HCT116 (cell line): ENCODE data around the gene HAVCR2. TPM values are rescaled to one million over a fixed set of nuclear protein-coding genes. Genes with fewer than 3 reads are reported as not detected.

Source experiments
- ATAC-seq: fragments of 200-7000 bp; cut with Tn5 transposase; 2 replicates; pipeline ENCODE4 v1.9.1; 2020; ENCODE audit warnings: mild to moderate bottlenecking, moderate library complexity
- BruUV-seq: library from RNA; stranded (reverse); fragments of 400-500 nt; replicated peaks from 2 replicates; lab custom pipeline; 2021; lab: Mats Ljungman, UMichigan
- CTCF ChIA-PET: fragments of 300-600 bp; sonication (Branson Sonifier 250); formaldehyde crosslinking; loops from one replicate; lab custom pipeline; 2021; ENCODE audit warnings: antibody characterized with exemption; lab: Charles Lee
- POLR2A ChIA-PET: fragments of 300-600, 350-600 bp; sonication (Branson Sonifier 250); formaldehyde crosslinking; loops from one replicate; lab custom pipeline; 2021; ENCODE audit warnings: antibody characterized with exemption; lab: Charles Lee
- RAD21 ChIA-PET, 2 experiments: fragments of 300-600 bp; sonication (Branson Sonifier 250); formaldehyde crosslinking; loops; one replicate each; lab custom pipeline; 2023; ENCODE audit warnings: low total read pairs in 2 of 2; ENCODE audit not compliant: uncharacterized antibody in 2 of 2, unreplicated experiment in 2 of 2, low non-redundant PET in 1 of 2; lab: Charles Lee
- DNase-seq: peaks from one replicate; pipeline ENCODE4 v3.0.0-alpha.2; 2010; ENCODE audit warnings: low read depth, low spot score
- H2AFZ ChIP-seq: fragments of 200-600 bp; shearing (Covaris generic), sonication (generic); 2 replicates; pipeline ENCODE4 v1.6.1; 2017; ENCODE audit warnings: low read depth, mixed run types, mixed read lengths, antibody characterized with exemption, low read length; ENCODE audit not compliant: poor library complexity, severe bottlenecking
- H3K27ac ChIP-seq: 2 replicates; pipeline ENCODE4 v1.5.1; 2012; ENCODE audit warnings: low read depth, low read length
- H3K27me3 ChIP-seq: fragments of 200-600 bp; sonication (generic); 2 replicates; pipeline ENCODE4 v1.6.1; 2016; ENCODE audit warnings: mixed run types, low read length, mixed read lengths; ENCODE audit not compliant: insufficient read depth
- H3K36me3 ChIP-seq, 2 experiments: fragments of 200-500 bp in 1 of 2; fragments of 200-600 bp in 1 of 2; sonication (Bioruptor generic) in 1 of 2; sonication (generic) in 1 of 2; 2 replicates each; pipeline versions ENCODE4 v1.5.1 to v1.6.1; 2014 to 2016; ENCODE audit warnings: low read length in 2 of 2, inconsistent platforms in 1 of 2, mixed read lengths in 1 of 2, mixed run types in 1 of 2; ENCODE audit not compliant: insufficient read depth in 2 of 2, control insufficient read depth in 1 of 2
- H3K4me1 ChIP-seq, 2 experiments: fragments of 200-600 bp in 1 of 2; sonication (generic) in 1 of 2; 2 replicates each; pipeline versions ENCODE4 v1.5.1 to v1.6.1; 2012 to 2017; ENCODE audit warnings: low read length in 2 of 2, inconsistent platforms in 1 of 2, mild to moderate bottlenecking in 1 of 2, mixed read lengths in 1 of 2, mixed run types in 1 of 2, moderate library complexity in 1 of 2; ENCODE audit not compliant: insufficient read depth in 2 of 2, control insufficient read depth in 1 of 2
- H3K4me2 ChIP-seq: fragments of 200-600 bp; sonication (generic); 2 replicates; pipeline ENCODE4 v1.6.1; 2017; ENCODE audit warnings: mixed run types, low read length, mixed read lengths
- H3K4me3 ChIP-seq, 2 experiments: fragments of 200-600 bp in 1 of 2; sonication (generic) in 1 of 2; replicated peaks in 1 of 2; 2 replicates each; pipeline ENCODE4 v1.5.1; 2011 to 2016; ENCODE audit warnings: low read length in 2 of 2, control low read depth in 1 of 2, low read depth in 1 of 2, mild to moderate bottlenecking in 1 of 2, mixed read lengths in 1 of 2, mixed run types in 1 of 2
- H3K79me2 ChIP-seq: fragments of 200-600 bp; sonication (generic); 2 replicates; pipeline ENCODE4 v1.6.1; 2017; ENCODE audit warnings: mild to moderate bottlenecking, mixed run types, low read length, moderate library complexity, mixed read lengths; ENCODE audit not compliant: insufficient read depth
- H3K9ac ChIP-seq: fragments of 200-600 bp; sonication (generic); 2 replicates; pipeline ENCODE4 v1.6.1; 2016; ENCODE audit warnings: low read length, mixed read lengths
- H3K9me2 ChIP-seq: fragments of 200-600 bp; sonication (generic), shearing (Covaris generic); 2 replicates; pipeline ENCODE4 v1.6.1; 2017; ENCODE audit warnings: mixed run types, mild to moderate bottlenecking, moderate library complexity; ENCODE audit not compliant: insufficient read depth
- H3K9me3 ChIP-seq, 2 experiments: fragments of 200-500 bp in 1 of 2; fragments of 200-600 bp in 1 of 2; sonication (Bioruptor generic) in 1 of 2; sonication (generic) in 1 of 2; 2 replicates each; pipeline ENCODE4 v1.6.1; 2014 to 2017; ENCODE audit warnings: low read length in 2 of 2, mixed read lengths in 2 of 2, inconsistent platforms in 1 of 2, low read depth in 1 of 2, mild to moderate bottlenecking in 1 of 2, mixed run types in 1 of 2, moderate library complexity in 1 of 2; ENCODE audit not compliant: control insufficient read depth in 1 of 2, insufficient read depth in 1 of 2
- H4K20me1 ChIP-seq: fragments of 200-600 bp; sonication (generic), shearing (Covaris generic); 2 replicates; pipeline ENCODE4 v1.6.1; 2017; ENCODE audit warnings: mixed run types, mild to moderate bottlenecking, moderate library complexity; ENCODE audit not compliant: insufficient read depth
- CEBPB ChIP-seq: IDR thresholded peaks from 2 replicates; pipeline ENCODE4 v1.6.1; 2012; ENCODE audit warnings: low read depth
- EZH2 ChIP-seq: fragments of 200-600 bp; sonication (generic); IDR thresholded peaks from 2 replicates; pipeline ENCODE4 v1.6.1; 2017; ENCODE audit warnings: antibody characterized with exemption, mixed run types
- POLR2A ChIP-seq: IDR thresholded peaks from 2 replicates; pipeline ENCODE4 v1.7.0; 2011; ENCODE audit warnings: borderline replicate concordance; ENCODE audit not compliant: insufficient read depth, insufficient read length; ENCODE audit errors: extremely low read depth
- SIN3A ChIP-seq: IDR thresholded peaks from 2 replicates; pipeline ENCODE4 v1.6.1; 2012; ENCODE audit warnings: low read depth
- TCF7L2 ChIP-seq: IDR thresholded peaks from 2 replicates; pipeline ENCODE4 v1.7.0; 2011; ENCODE audit warnings: borderline replicate concordance, inconsistent platforms; ENCODE audit not compliant: insufficient read depth, insufficient read length; ENCODE audit errors: extremely low read depth
- YY1 ChIP-seq: IDR thresholded peaks from 2 replicates; pipeline ENCODE4 v1.6.1; 2011; ENCODE audit warnings: low read length, low read depth, moderate library complexity, mild to moderate bottlenecking; ENCODE audit not compliant: insufficient replicate concordance; ENCODE audit errors: extremely low read depth
- ZNF274 ChIP-seq: fragments of 200-500 bp; sonication (Bioruptor generic); IDR thresholded peaks from 2 replicates; pipeline ENCODE4 v1.6.1; 2014; ENCODE audit warnings: mild to moderate bottlenecking, low read depth, low read length, inconsistent platforms
- intact Hi-C: fragments of 100-400 bp; cut with micrococcal nuclease; formaldehyde crosslinking; loops from 2 replicates; pipeline ENCODE4 v1.10.0; 2022
- total RNA-seq: library from RNA; stranded (reverse); gene quantifications from one replicate; pipeline ENCODE4 v1.2.1, GENCODE V29; 2021; ENCODE audit not compliant: unreplicated experiment
- TF ChIP-seq, protein P1 (sequence below): IDR thresholded peaks from 2 replicates; pipeline ENCODE4 v1.6.1; 2011; ENCODE audit warnings: mild to moderate bottlenecking, low read length, moderate library complexity; ENCODE audit not compliant: insufficient replicate concordance; ENCODE audit errors: extremely low read depth
- TF ChIP-seq, protein P2 (sequence below): IDR thresholded peaks from 2 replicates; pipeline ENCODE4 v1.6.1; 2012
- TF ChIP-seq, protein P3 (sequence below): IDR thresholded peaks from 2 replicates; pipeline ENCODE4 v1.6.1; 2012; ENCODE audit warnings: low read depth

The HAVCR2 gene
- total RNA-seq, 1 experiment from 2014 or later = 0.07 TPM

DNA sequence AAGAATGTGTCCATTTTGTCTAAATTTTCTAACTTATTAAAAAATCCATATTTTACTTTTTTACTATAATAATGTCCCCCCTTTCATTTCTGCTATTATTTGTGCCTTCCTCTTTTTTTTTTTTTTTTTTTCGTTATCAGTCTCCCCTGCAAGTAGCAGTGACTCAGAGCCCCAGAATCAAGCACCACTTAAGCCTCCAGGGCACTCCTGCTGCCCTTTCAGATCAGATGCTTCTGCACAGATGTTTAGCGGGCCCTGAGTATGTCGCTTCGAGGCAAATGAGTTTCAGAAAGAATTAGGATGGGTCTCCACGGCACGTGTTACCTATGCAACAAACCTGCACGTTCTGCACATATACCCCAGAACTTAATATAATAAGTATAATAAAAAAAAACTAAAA is 22.1 kb upstream of the HAVCR2 start:
- Histone ChIP-seq H3K27ac (no peak overlapping the region), H3K36me3 (no peaks in the 10 kb centered on the region), H3K4me1 (peaks cover 0 to 4% of the 10 kb centered on the region in 2 experiments; a peak in 1 of 4 replicates), H3K9me2 (no peaks in the 10 kb centered on the region), H3K9me3 (no peaks in the 10 kb centered on the region), H2AFZ (no peak overlapping the region), H3K27me3 (no peaks in the 10 kb centered on the region), H3K4me3 (no peak overlapping the region), H3K9ac (no peak overlapping the region), H3K79me2 (no peaks in the 10 kb centered on the region), H3K4me2 (no peak overlapping the region), H4K20me1 (no peaks in the 10 kb centered on the region)
- no TSS peak for BruUV-seq
- ChIA-PET RAD21 (no interaction called here), CTCF (interaction anchor here (1.0 to 2.6 kb wide), 6 partner anchors 11 to 1991 kb away, joined by 3 to 14 read pairs (median 7); partner anchors contain the start of gene MED7), POLR2A (no interaction called here)
- intact Hi-C loops = loop anchor here (5.0 kb wide), 1 partner anchor 294 kb away; no protein-coding TSS in a partner anchor
- ATAC-seq (no peak), DNase-seq (no peak)
- TF ChIP-seq POLR2A (no peak), CEBPB (no peak)
- TF ChIP-seq, protein P1, sequence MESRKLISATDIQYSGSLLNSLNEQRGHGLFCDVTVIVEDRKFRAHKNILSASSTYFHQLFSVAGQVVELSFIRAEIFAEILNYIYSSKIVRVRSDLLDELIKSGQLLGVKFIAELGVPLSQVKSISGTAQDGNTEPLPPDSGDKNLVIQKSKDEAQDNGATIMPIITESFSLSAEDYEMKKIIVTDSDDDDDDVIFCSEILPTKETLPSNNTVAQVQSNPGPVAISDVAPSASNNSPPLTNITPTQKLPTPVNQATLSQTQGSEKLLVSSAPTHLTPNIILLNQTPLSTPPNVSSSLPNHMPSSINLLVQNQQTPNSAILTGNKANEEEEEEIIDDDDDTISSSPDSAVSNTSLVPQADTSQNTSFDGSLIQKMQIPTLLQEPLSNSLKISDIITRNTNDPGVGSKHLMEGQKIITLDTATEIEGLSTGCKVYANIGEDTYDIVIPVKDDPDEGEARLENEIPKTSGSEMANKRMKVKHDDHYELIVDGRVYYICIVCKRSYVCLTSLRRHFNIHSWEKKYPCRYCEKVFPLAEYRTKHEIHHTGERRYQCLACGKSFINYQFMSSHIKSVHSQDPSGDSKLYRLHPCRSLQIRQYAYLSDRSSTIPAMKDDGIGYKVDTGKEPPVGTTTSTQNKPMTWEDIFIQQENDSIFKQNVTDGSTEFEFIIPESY = no peak

DNA sequence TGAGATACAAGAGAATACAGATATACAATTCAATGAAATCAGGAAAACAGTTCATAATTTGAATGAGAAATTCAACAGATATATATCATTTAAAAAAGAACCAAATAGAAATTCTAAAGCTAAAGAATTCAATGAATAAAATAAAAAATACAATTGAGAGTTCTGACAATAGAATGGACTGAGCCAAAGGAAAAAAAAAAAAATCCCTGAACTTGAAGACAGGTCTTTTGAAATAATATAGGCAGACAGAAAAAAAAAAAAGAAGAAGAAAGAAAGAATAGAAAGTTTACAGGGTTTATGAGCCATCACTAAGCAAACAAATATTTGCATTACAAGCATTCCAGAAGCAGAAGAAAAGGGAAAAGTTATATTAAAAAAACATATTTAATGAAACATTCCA is 12.9 kb upstream of the HAVCR2 start:
- no peaks in the 10 kb centered on the region for H3K79me2 ChIP-seq
- RAD21 ChIA-PET = no interaction called here
- no peak for ATAC-seq
- H2AFZ ChIP-seq = no peak overlapping the region
- H3K4me2 ChIP-seq = no peak overlapping the region
- no peaks in the 10 kb centered on the region for H4K20me1 ChIP-seq
- no peaks in the 10 kb centered on the region for H3K4me1 ChIP-seq
- intact Hi-C loops = no loop called here
- no TSS peak for BruUV-seq
- H3K9me3 ChIP-seq = no peaks in the 10 kb centered on the region
- H3K9ac ChIP-seq = no peak overlapping the region
- DNase-seq = no peak
- no peaks in the 10 kb centered on the region for H3K27me3 ChIP-seq
- POLR2A ChIA-PET = no interaction called here
- CTCF ChIA-PET = no interaction called here
- no peaks in the 10 kb centered on the region for H3K36me3 ChIP-seq
- TF ChIP-seq SIN3A (no peak), YY1 (no peak), TCF7L2 (no peak), ZNF274 (no peak), EZH2 (no peak)
- TF ChIP-seq, protein P2, sequence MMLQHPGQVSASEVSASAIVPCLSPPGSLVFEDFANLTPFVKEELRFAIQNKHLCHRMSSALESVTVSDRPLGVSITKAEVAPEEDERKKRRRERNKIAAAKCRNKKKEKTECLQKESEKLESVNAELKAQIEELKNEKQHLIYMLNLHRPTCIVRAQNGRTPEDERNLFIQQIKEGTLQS = no peak
- TF ChIP-seq, protein P3, sequence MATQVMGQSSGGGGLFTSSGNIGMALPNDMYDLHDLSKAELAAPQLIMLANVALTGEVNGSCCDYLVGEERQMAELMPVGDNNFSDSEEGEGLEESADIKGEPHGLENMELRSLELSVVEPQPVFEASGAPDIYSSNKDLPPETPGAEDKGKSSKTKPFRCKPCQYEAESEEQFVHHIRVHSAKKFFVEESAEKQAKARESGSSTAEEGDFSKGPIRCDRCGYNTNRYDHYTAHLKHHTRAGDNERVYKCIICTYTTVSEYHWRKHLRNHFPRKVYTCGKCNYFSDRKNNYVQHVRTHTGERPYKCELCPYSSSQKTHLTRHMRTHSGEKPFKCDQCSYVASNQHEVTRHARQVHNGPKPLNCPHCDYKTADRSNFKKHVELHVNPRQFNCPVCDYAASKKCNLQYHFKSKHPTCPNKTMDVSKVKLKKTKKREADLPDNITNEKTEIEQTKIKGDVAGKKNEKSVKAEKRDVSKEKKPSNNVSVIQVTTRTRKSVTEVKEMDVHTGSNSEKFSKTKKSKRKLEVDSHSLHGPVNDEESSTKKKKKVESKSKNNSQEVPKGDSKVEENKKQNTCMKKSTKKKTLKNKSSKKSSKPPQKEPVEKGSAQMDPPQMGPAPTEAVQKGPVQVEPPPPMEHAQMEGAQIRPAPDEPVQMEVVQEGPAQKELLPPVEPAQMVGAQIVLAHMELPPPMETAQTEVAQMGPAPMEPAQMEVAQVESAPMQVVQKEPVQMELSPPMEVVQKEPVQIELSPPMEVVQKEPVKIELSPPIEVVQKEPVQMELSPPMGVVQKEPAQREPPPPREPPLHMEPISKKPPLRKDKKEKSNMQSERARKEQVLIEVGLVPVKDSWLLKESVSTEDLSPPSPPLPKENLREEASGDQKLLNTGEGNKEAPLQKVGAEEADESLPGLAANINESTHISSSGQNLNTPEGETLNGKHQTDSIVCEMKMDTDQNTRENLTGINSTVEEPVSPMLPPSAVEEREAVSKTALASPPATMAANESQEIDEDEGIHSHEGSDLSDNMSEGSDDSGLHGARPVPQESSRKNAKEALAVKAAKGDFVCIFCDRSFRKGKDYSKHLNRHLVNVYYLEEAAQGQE = no peak
- H3K27ac ChIP-seq = no peak overlapping the region
- no peak overlapping the region for H3K4me3 ChIP-seq
- H3K9me2 ChIP-seq = no peaks in the 10 kb centered on the region
